KMS-11 (cell line): ENCODE data around the gene ARHGEF17.

Experiments used
- H2AFZ ChIP-seq: fragments of 200-600 bp; sonication (generic); 2 replicates; pipeline ENCODE4 v1.6.1; 2016; ENCODE audit warnings: antibody characterized with exemption, mixed run types, low read depth
- H3K27ac ChIP-seq: fragments of 200-600 bp; sonication (generic); 2 replicates; pipeline ENCODE4 v1.6.1; 2016; ENCODE audit warnings: mild to moderate bottlenecking, mixed run types
- H3K27me3 ChIP-seq: fragments of 200-600 bp; sonication (generic); 2 replicates; pipeline ENCODE4 v1.6.1; 2017; ENCODE audit warnings: mild to moderate bottlenecking, low read depth, mixed run types, moderate library complexity; ENCODE audit not compliant: insufficient read depth
- H3K36me3 ChIP-seq: fragments of 200-600 bp; sonication (generic); 2 replicates; pipeline ENCODE4 v1.6.1; 2017; ENCODE audit warnings: mild to moderate bottlenecking, mixed run types; ENCODE audit not compliant: insufficient read depth
- H3K4me1 ChIP-seq: fragments of 200-600 bp; sonication (generic); 2 replicates; pipeline ENCODE4 v1.6.1; 2016; ENCODE audit warnings: mild to moderate bottlenecking, low read depth, mixed run types; ENCODE audit not compliant: poor library complexity, severe bottlenecking
- H3K4me2 ChIP-seq: fragments of 200-600 bp; sonication (generic); 2 replicates; pipeline ENCODE4 v1.7.0; 2016; ENCODE audit warnings: mild to moderate bottlenecking, mixed run types
- H3K4me3 ChIP-seq: fragments of 200-600 bp; sonication (generic); IDR thresholded peaks from 2 replicates; pipeline ENCODE4 v1.6.1; 2017; ENCODE audit warnings: low read depth, low read length, mixed read lengths; ENCODE audit not compliant: insufficient read depth
- H3K79me2 ChIP-seq: fragments of 200-600 bp; sonication (generic); 2 replicates; pipeline ENCODE4 v1.6.1; 2016; ENCODE audit warnings: low read depth, mixed run types; ENCODE audit not compliant: insufficient read depth
- H3K9ac ChIP-seq: fragments of 200-600 bp; sonication (generic); 2 replicates; pipeline ENCODE4 v1.6.1; 2016; ENCODE audit warnings: mild to moderate bottlenecking, mixed run types
- H4K20me1 ChIP-seq: fragments of 200-600 bp; sonication (generic); 2 replicates; pipeline ENCODE4 v1.6.1; 2016; ENCODE audit warnings: mild to moderate bottlenecking, mixed run types; ENCODE audit not compliant: insufficient read depth
- CTCF ChIP-seq: fragments of 200-600 bp; sonication (generic); conservative IDR thresholded peaks from 2 replicates; pipeline ENCODE4 v1.6.1; 2017; ENCODE audit warnings: low read depth, mild to moderate bottlenecking, antibody characterized with exemption, low read length, moderate library complexity, mixed read lengths

The ARHGEF17 gene

GRCh38 chr11:73290536-73290935 is 17.5 kb upstream of the ARHGEF17 start:
- no peaks in the 10 kb centered on the region for H3K36me3 ChIP-seq
- TF ChIP-seq CTCF, result no peak
- no peaks in the 10 kb centered on the region for H3K27me3 ChIP-seq
- no peaks in the 10 kb centered on the region for H3K79me2 ChIP-seq
- H3K4me1 ChIP-seq, result peaks cover 21% of the 10 kb centered on the region
- no peak overlapping the region for H3K4me3 ChIP-seq
- no peaks in the 10 kb centered on the region for H4K20me1 ChIP-seq
- H3K4me2 ChIP-seq, result no peak overlapping the region
- no peak overlapping the region for H2AFZ ChIP-seq
- H3K9ac ChIP-seq, result no peak overlapping the region
- H3K27ac ChIP-seq, result no peak overlapping the region

DNA sequence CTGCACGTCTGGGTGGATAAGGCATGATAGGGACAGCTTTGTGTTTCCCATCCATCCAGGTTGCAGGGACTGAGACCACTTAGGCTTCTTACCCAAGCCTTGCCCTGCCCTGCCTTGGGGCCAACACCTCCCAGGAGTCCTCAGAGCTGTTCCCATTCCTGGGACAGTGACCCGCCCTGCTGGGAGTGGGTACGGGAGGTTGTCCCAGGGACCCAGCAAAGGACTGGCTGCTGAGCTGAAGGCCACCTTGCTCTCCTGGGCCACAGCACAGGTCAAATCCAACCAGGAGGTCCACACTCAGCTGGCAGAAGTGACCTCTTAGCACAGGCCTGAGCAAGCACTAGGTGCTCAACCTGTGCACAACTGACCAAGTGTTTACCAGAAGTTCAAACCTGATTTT is 16.9 kb upstream of the ARHGEF17 start:
- no peaks in the 10 kb centered on the region for H3K36me3 ChIP-seq
- no peak overlapping the region for H3K4me3 ChIP-seq
- no peak overlapping the region for H2AFZ ChIP-seq
- TF ChIP-seq CTCF, result no peak
- H3K9ac ChIP-seq, result no peak overlapping the region
- H3K27ac ChIP-seq, result no peak overlapping the region
- H3K79me2 ChIP-seq, result no peaks in the 10 kb centered on the region
- no peaks in the 10 kb centered on the region for H3K27me3 ChIP-seq
- no peak overlapping the region for H3K4me2 ChIP-seq
- H3K4me1 ChIP-seq, result peaks cover 21% of the 10 kb centered on the region
- H4K20me1 ChIP-seq, result no peaks in the 10 kb centered on the region

GRCh38 chr11:73291781-73292524 is 16.1 kb upstream of the ARHGEF17 start:
- H3K79me2 ChIP-seq, result no peaks in the 10 kb centered on the region
- no peak overlapping the region for H3K4me2 ChIP-seq
- H2AFZ ChIP-seq, result no peak overlapping the region
- no peak overlapping the region for H3K9ac ChIP-seq
- no peaks in the 10 kb centered on the region for H4K20me1 ChIP-seq
- H3K4me3 ChIP-seq, result no peak overlapping the region
- no peak overlapping the region for H3K27ac ChIP-seq
- no peaks in the 10 kb centered on the region for H3K36me3 ChIP-seq
- H3K4me1 ChIP-seq, result peaks cover 21% of the 10 kb centered on the region
- no peaks in the 10 kb centered on the region for H3K27me3 ChIP-seq
- TF ChIP-seq CTCF, result no peak

DNA sequence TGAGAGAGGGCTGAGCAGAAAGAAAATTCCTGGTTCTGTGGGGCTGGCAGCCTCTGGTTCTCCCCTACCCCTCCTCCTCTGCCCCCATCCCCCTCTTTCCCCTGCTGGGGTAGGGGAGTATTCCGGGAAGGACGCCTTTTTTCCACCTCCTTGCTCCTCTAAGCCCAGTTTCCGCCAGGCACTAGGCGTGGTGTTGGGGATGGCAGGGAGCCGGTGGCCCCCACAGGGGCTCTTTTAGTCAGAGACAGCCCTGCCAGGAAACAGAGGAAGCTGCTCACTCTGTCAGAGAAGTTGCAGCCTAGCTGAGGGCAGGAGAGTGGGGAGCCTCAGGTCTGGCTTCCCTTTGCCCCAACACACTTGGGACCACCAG is 15.6 kb upstream of the ARHGEF17 start:
- Histone ChIP-seq H2AFZ (no peak overlapping the region), H3K4me3 (no peak overlapping the region), H4K20me1 (no peaks in the 10 kb centered on the region), H3K9ac (no peak overlapping the region), H3K27ac (no peak overlapping the region), H3K36me3 (no peaks in the 10 kb centered on the region), H3K27me3 (no peaks in the 10 kb centered on the region), H3K4me1 (peaks cover 21% of the 10 kb centered on the region), H3K4me2 (no peak overlapping the region), H3K79me2 (no peaks in the 10 kb centered on the region)
- no peak for TF ChIP-seq CTCF
